ENCODE results near the gene B4GALT1.
"Not testable (repeated sequence)": the region's sequence is repeated elsewhere in the genome, so short reads cannot be mapped to it uniquely, and the experiment has no call there.

Gene B4GALT1

GRCh38 chr9:33161011-33161588 is 6.0 kb downstream of the B4GALT1 start:
- no peak for DNase-seq

GRCh38 chr9:33160446-33160845 is 6.7 kb downstream of the B4GALT1 start:
- DNase-seq: not testable (repeated sequence)

DNA sequence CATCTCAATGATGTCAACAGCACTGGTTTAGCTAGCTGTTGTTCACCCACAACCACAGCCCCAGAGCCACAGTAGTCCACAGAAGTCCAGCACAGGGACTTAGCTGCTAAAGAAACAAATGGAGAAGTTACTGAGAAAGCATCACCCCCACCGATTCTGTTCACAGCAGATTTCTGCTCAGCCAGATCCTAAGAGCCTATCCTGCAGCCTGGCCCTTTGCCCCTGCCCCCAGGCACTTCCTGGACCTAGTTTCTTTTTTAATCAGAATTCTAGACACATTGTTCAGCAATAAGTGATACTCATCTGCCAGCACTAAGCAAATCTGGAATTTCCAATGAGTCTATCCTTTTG is 7.4 kb downstream of the B4GALT1 start:
- no peak for DNase-seq

DNA sequence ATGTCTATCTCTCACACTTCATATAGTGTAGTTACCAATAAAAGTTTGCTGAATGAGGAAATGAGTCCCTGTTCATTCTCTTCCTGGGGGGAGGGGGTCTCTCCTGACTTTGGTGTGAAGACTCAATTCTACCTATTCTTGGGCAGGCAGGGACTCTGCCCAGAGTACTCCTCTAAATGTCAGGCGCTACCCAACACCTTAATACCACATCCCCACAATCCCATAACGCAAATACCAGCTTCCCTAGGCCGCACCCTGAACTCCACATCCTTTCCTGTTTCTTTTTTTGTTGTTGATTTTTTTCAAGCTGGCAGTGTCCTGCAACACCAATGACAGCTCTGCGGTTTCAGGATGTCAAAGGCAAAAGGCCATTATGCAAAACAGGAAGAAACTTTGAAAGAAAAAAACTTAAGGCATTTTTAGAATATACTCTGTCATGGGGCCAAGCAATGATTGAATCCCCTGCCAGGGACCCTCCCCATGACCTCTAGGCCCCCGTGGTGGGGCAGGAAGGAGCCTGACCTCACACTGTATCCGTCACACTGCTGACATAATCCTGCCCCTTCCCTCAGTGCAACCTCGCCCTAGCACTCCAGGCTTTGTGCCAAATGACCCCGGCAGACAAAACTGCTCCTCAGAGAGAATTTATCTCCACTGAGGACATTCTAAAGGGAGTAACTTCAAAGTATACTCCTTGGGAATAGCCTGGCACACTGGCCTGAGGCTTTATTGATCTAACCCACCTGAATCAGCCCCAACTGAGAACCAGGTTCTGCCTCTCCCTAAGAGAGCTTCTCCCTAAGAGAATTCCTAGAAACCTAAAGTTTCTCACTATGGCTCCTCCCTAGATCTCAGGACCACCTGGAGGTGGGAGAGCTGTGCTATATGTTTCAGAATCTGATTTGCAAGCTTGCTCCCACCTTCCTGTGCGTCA is 8.0 kb downstream of the B4GALT1 start:
- no peak for DNase-seq

DNA sequence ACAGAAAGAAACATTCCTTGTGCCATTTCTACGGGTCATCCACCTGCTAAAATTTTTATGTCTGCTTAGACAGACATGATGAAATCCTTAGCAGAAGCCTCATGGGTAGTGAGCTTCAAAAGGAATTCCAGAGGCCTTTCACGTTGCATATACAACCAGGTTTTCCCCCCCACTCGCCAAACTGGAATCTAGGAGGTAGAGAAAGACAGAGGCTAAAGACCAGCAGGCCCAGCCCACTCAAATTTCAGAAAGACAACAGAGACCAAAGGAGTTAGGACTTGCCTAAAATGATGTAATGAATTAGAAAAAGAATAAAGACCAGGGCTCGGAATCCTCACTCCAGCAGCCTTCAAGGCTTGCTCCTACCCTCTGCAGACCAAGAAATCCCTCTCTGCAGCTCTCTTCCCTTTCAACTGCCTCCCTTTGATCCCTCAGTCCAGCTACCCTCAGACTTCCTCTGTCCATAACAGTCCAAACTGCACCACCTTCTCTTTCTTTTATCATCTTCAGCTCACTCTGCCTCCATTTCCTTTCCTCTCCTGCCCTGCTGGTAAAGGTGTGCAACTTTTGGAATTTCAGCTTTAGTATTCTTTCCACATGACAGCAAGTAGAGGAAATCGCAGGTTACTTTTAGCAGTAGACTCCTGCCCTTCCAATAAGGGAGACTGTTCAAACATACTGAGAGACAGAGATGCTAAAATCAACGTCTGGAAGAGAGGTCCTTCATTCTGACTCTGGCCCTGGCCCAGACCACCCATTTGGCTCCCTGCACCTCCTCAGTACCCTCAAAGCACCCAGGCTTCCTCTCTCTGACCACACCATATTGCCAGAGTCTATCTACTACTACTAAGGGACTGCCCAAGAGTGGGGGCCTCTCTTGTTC is 8.9 kb downstream of the B4GALT1 start:
- no peak for DNase-seq

DNA sequence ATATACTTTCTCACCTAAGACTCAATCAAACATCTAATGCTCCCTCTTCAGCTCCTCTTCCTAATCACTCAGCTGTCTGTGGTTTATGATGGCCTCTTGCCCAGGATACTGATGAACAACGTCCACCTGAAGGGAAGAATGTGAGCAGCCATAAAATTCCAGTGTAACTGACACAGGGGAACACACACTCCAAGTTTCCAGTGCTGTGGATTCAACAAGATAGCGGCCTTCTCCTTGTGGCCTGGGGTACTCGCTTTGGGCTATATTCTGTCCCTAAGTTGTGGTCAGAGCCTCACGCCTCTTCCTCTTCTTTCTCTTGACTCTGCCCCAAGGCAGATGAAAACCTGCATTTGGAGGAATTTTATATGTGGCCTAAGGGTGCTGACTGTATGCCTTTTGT is 11.7 kb downstream of the B4GALT1 start:
- DNase-seq: no peak

DNA sequence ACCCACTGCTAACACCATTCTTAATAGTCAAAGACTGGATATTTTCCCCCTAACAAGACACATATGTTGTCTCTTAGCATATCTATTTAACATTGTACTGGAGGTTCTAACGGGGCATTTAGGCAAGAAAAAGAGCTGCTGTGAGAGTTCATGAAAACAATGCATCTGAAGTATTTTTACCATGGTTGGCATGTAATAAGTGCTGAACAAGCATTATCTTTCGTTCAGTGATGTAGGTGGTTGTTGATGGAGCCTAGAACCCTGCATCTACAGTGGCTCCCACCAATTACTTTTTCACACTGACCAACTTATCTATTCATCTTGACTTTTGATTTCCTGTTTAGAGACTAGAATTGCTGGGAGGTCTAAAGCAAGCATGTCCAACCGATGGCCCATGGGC is 12.8 kb downstream of the B4GALT1 start:
- no peak for DNase-seq

GRCh38 chr9:33153666-33154065 is 13.5 kb downstream of the B4GALT1 start:
- no peak for DNase-seq

DNA sequence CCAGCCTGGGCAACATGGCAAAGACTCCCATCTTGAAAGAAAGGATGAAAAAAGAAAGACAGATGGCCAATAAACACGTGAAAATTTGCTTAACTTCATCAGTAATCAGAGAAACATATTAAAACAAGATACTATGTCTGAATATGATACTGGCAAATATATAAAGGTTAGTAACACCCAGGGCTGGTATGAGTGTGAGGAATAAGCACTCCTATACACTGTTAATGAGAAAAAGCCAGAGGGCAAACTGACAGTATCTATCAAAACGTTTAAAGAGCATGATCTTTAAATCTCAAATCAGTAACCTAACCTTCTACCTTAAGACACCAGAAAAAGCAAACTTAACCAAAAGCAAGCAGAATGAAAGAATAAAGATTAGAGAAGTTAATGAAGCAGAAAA is 14.1 kb downstream of the B4GALT1 start:
- no peak for DNase-seq

GRCh38 chr9:33151601-33152000 is 15.5 kb downstream of the B4GALT1 start:
- DNase-seq: no peak

DNA sequence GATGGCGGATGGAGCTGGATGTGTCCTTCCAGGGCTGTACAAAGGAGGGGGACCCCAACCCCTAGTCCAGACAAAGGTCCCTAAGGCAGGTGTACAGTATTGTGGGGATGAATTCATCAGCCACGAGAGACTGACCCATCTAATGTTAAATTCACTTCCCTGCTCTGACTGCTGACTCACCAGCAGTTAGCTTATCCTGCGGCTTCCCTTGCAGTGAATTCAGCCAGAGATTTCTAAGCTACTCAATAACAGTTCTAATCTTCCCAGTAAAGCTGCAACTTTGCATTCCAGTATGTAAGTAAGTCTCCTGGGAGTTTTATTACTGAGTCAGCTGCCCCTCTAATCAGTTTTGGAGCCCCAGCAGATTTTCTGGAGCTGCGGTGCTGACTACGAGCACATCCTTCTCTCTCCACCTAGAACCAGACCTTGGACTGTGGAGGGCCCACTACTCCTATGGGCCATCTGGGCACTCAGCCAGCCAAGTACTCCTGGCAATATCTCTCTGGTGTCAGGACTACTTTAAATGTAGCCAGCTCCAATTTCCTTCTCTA is 16.1 kb downstream of the B4GALT1 start:
- DNase-seq: no peak

DNA sequence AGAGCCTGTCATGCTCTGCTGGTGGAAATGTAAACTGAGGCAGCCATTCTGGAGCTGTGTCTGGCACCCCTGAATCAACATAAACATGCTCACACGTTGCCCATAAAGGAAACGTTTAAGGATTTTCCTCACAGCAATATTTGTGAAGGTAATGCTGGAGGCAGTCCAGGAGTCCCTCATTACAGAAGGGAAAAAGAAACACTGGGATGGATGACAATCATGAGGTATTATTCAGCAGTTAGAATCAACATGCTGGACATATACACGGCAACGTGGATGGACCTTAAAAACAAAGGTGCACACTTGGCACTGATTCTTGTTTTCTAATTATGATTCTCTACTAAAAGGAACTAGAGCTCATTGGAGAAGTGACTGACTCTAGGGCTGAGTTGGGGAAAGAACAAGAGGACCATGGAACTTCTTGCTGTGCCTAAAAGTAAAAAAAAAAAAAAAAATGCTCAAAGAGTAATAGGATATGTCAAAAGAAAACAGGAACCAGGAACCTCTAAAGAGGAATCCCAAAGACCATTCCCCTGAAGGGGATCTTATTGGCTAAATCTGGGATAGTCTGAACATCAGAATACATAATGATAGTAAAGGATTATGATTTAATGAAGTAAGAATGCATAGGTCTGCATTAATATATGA is 18.6 kb downstream of the B4GALT1 start:
- DNase-seq: peak in 1 of 2 experiments; percentile 42

DNA sequence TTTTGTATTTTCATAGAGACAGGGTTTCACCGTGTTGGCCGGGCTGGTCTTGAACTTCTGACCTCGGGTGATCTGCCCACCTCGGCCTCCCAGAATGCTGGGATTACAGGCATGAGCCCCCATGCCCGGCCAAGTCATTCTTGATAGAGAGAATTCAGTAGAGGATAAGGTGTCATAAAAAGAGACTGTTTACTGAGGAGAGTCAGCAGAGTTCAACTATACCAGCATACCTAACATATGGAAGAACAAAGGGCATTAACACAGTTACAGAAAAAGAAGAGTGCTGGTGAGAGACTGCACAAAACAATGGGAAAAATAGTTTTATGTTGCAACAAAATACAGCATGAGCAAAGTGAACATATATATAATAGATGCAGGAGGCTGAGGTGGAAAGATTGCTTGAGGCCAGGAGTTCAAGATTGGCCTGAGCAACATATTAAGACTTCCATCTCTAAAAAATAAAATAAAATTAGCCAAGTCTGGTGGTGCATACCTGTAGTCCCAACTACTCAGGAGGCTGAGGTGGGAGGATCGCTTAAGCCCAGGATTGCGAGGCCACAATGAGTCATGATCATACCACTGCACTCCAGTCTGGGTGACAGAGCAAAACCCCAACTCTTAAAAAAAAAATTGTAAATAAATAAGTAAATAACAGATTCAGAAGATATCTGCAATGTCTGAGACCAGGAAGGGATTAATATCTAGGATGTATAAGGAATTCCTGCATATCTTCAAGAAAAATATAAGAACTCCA is 19.5 kb downstream of the B4GALT1 start:
- DNase-seq: no peak

DNA sequence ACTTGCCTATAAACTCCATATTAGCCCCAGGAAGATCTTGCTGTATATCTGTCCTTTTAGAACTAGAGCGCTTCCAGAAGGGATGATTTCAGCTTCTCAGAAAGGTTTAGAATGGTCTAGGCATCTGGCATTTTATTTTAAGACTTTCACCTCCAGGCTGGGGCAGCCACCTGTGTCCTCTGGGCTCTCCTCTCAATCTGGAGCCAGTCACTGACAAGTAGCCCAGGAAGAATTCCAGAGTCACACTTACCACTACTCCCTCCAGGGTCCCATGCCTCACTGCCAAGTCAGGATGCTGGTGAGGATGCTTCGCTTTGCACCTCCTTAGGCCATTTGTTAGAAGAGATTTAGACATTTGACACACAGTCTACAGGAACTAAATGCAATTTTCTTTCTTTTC is 20.8 kb downstream of the B4GALT1 start:
- no peak for DNase-seq

GRCh38 chr9:33144551-33144950 is 22.6 kb downstream of the B4GALT1 start:
- DNase-seq: no peak

GRCh38 chr9:33143241-33143661 is 23.9 kb downstream of the B4GALT1 start:
- no peak for DNase-seq

DNA sequence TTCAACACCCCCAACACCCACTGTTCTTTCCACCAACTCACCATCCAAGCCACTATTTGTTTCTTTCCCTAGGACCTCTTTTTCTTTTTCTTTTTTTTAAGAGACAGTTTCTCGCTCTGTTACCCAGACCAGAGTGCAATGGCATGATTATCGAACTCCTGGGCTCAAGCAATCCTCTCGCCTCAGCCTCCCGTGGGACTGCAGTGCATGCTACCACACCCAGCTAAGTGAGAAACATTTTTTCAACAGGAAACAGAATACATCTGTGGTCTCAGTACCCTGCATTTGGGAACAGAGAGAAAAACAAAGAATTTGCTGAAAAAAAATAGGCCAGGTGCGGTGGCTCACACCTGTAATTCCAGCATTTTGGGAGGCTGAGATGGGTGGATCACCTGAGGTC is 24.6 kb downstream of the B4GALT1 start:
- no peak for DNase-seq

- DNase-seq: no peak
Observed at GRCh38 chr9:33140401-33141360, 26.5 kb downstream of the B4GALT1 start.

DNA sequence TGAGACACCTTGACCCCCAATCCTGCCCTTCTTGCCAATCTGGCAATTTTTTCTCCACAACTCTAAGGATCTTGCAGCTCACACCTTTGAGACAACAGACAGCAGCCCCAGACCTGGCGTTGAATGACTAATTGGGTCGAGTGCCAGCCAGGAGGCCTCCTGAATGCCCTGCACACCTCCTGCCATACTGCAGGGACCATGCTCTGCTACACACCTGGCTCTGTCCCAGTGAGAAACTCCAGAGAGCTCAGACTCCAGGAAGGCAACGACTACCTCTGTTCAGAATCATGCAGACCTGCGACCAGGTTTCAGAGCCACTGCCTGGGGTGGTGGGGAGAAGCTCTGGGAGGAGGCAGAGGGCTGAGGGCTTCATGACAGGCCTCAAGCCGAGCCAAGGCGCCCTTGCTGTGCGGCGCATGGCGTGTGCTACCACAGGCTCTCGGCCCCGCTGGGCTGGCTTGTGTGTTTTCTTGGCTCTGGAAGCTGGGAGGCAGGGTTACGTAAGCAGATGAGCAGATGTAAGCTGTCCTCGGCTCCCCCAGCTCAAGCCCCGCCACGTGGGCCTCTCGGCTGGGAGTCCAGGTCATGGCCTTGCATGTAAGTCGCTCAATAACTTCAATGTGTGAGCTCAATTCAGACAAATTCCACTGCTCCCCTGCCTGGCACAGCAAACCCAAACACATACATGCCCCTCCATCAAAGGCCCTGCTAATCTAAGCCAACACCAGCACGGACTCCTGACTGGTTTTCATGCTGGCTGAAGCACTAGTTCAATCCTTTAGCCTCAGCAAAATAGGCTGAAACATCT is 27.5 kb downstream of the B4GALT1 start:
- no peak for DNase-seq

- no peak for DNase-seq
Observed at GRCh38 chr9:33138768-33139167, 28.4 kb downstream of the B4GALT1 start.
